K562 treated with DMSO at 1 percent for 24 hours (cell line): Measurements from ENCODE around the gene UTS2B. TPM values are rescaled to one million over a fixed set of nuclear protein-coding genes. Genes with fewer than 3 reads are reported as not detected.

Source experiments
- total RNA-seq: library from RNA; unstranded; fragments of 300-600 nt; gene quantifications from 2 replicates; pipeline ENCODE4 v1.2.3, GENCODE V29; 2022; ENCODE audit warnings: low read depth; ENCODE audit not compliant: insufficient read depth

UTS2B gene, protein sequence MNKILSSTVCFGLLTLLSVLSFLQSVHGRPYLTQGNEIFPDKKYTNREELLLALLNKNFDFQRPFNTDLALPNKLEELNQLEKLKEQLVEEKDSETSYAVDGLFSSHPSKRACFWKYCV
- total RNA-seq = 0.30 TPM in 1 of 2 replicates, not detected in the other

DNA sequence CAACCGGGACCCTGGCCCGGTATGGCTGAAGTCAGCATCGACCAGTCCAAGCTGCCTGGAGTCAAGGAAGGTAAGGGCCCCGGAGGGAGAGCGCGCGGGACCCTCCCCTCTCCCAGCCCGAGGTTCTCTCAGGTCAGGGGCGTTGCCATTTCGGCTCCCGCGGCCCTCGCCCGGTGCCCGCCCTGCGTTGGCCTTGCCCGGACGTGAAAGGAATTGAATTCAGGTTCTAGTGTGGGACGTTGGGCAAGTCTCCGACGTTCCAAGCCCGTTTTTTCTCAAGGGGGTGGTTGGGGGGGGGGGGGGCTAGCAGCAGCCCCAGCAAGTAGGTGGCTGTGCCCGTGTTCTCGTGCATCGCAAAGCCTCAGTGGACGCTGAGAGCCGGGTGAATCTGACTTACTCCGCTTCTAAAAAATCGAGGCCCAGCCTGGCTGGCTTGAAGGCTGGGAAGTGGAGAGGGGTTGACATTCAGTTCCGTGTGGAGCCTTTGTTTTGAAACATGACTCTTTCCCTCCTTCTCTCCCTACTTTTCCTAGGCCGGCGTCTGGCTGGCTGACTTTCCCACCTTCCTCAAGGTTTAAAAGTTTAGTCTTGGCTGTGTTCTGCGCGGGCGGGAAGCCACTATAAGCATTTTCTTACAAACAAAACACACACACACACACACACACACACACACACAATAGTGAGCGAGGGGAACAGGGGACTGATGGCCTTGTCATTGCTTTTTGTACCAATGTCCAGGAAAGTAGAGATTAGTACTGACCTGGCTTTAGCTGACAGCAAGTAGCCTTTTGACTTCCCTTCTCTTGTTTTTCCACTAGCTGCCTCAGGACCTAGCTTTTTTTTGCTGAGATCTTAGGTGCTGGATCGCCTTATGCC is at the start of gene UTS2B:
Gene UTS2B (minus strand): TSS at position 873 of the 876 bp plus-strand sequence. CDS start 48,337 bp downstream, outside the sequence.

DNA sequence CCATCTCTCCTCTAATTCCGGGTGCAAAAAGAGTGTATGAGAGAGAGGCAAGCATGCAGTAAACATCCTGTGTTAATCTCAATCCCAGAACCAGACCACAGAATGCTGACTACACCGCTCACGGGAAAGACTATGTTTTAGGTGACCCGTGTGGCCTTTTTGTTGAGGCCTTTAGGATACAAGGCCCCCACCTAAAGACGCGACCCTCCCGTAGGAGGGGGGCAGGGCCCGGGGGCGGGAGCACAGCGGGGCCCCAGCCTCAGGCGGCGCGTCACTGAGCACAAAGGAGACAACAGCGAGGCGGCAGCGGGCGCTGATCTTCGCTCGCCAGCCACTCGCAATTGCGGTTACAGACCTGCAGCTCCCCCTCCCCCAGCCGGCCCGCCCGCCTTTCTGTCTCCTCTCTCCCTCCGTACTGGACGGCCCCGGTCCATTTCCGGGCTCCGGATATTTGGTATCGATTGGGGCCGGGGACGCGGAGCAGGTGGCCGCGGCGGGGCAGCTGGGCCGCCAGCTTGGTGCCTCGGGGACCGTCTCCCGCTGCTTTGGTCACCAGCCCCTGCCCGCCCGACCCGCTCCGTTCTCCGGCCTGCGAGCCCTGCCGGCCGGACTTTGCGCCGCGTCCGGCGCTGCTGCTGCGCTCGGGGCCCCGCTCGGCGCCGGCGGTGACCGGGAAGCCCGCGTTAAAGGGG is 1.2 kb downstream of the UTS2B start, which contains the start of gene CCDC50:
Gene CCDC50 (plus strand): TSS at position 433 of the 692 bp plus-strand sequence. CDS start 281 bp downstream, outside the sequence.

Other genes with a start within 250 kb of the UTS2B start
- not detected in 2 replicates for gene OSTN, start 131.3 kb downstream of the UTS2B start, total RNA-seq
- gene CCDC50, start 1.1 kb downstream of the UTS2B start, total RNA-seq = 51.3 and 54.8 TPM in 2 replicates
- not detected in 2 replicates for gene PYDC2, start 130.6 kb upstream of the UTS2B start, total RNA-seq